Prostate gland (tissue), 2 donors: Measurements from ENCODE around the gene AP2B1. TPM values are rescaled to one million over a fixed set of nuclear protein-coding genes. Genes with fewer than 3 reads are reported as not detected.

Experiments used
- DNase-seq: peaks from one replicate; pipeline ENCODE4 v3.0.0-alpha.2; 2019; ENCODE audit warnings: low spot score
- H3K27ac ChIP-seq, 2 donors: fragments of 200-600 bp; sonication (generic); 2 replicates each; pipeline ENCODE4 v1.5.1; 2017 to 2019
- H3K27me3 ChIP-seq: fragments of 200-600 bp; sonication (generic); replicated peaks from 2 replicates; pipeline ENCODE4 v1.5.1; 2019; ENCODE audit not compliant: insufficient read depth
- H3K36me3 ChIP-seq, 2 donors: fragments of 200-600 bp; sonication (generic); 1 replicate in 1 of 2; 2 replicates in 1 of 2; pipeline versions ENCODE4 v1.5.1 to v1.8.1; 2017 to 2019
- H3K4me1 ChIP-seq: fragments of 200-600 bp; sonication (generic); replicated peaks from 2 replicates; pipeline ENCODE4 v1.5.1; 2019
- H3K4me3 ChIP-seq, 2 donors: fragments of 200-600 bp; sonication (generic); 2 replicates each; pipeline ENCODE4 v1.5.1; 2017 to 2019
- H3K9me3 ChIP-seq: fragments of 200-600 bp; sonication (generic); 2 replicates; pipeline ENCODE4 v1.5.1; 2017
- CTCF ChIP-seq, 4 experiments: fragments of 200-600 bp in 2 of 4; fragments of 450-650 bp in 2 of 4; sonication (generic) in 2 of 4; IDR thresholded peaks; 1 replicate in 3 of 4; 2 replicates in 1 of 4; pipeline ENCODE4 v1.5.1; 2016 to 2019; ENCODE audit warnings: antibody characterized with exemption in 4 of 4, mild to moderate bottlenecking in 2 of 4, moderate library complexity in 2 of 4
- POLR2A ChIP-seq: fragments of 450-650 bp; IDR thresholded peaks from one replicate; pipeline ENCODE4 v1.6.1; 2016; ENCODE audit warnings: antibody characterized with exemption, mild to moderate bottlenecking
- POLR2AphosphoS5 ChIP-seq: sonication (generic); formaldehyde crosslinking; IDR thresholded peaks from one replicate; pipeline ENCODE4 v1.6.1; 2017; ENCODE audit warnings: antibody characterized with exemption
- WGBS: methylation state at CpG from one replicate; pipeline ENCODE4 v1.1.5; 2018; 5-methylcytosine and 5-hydroxymethylcytosine counted together
- intact Hi-C: fragments of 100-400 bp; cut with DNase I; formaldehyde crosslinking; loops from one replicate; pipeline ENCODE4 v1.14.2; 2022
- total RNA-seq, 2 donors: library from RNA; depleted of rRNA; stranded (reverse); fragments of >200 nt; gene quantifications; one replicate each; pipeline ENCODE4 v1.1.0, GENCODE V29; 2016

Gene AP2B1
- total RNA-seq, 2 donors from 2014 or later: 66.8 to 92.9 TPM

GRCh38 chr17:35616536-35616935 is 29.4 kb downstream of the AP2B1 start:
- H3K9me3 ChIP-seq: no peaks in the 10 kb centered on the region
- TF ChIP-seq CTCF (IDR thresholded peaks at IDR 0.05) (no peak), POLR2A (no peak), POLR2AphosphoS5 (no peak)
- H3K27ac ChIP-seq: no peak overlapping the region
- WGBS: 93% methylated on average over 7 of the region's 7 CpGs
- intact Hi-C loops: no loop called here
- H3K27me3 ChIP-seq: no peaks in the 10 kb centered on the region
- H3K36me3 ChIP-seq: no peaks in the 10 kb centered on the region
- peaks cover 3% of the 10 kb centered on the region for H3K4me1 ChIP-seq
- DNase-seq: no peak
- no peak overlapping the region for H3K4me3 ChIP-seq

- DNase-seq: no peak
- Histone ChIP-seq H3K4me1 (peaks cover 3% of the 10 kb centered on the region), H3K27me3 (no peaks in the 10 kb centered on the region), H3K9me3 (no peaks in the 10 kb centered on the region), H3K27ac (no peak overlapping the region), H3K4me3 (no peak overlapping the region), H3K36me3 (no peaks in the 10 kb centered on the region)
- WGBS: 45% methylated on average over 2 of the region's 2 CpGs
- intact Hi-C loops: no loop called here
- TF ChIP-seq CTCF (IDR thresholded peaks at IDR 0.05) (no peak), POLR2AphosphoS5 (no peak), POLR2A (no peak)
Measured at GRCh38 chr17:35617505-35617904, 30.4 kb downstream of the AP2B1 start.

GRCh38 chr17:35618628-35619027 is 31.5 kb downstream of the AP2B1 start:
- intact Hi-C loops: no loop called here
- TF ChIP-seq CTCF (IDR thresholded peaks at IDR 0.05) (no peak), POLR2AphosphoS5 (no peak), POLR2A (no peak)
- H3K36me3 ChIP-seq: no peaks in the 10 kb centered on the region
- H3K4me1 ChIP-seq: peaks cover 3% of the 10 kb centered on the region
- no peaks in the 10 kb centered on the region for H3K9me3 ChIP-seq
- no peak overlapping the region for H3K27ac ChIP-seq
- DNase-seq: no peak
- H3K27me3 ChIP-seq: no peaks in the 10 kb centered on the region
- H3K4me3 ChIP-seq: no peak overlapping the region

GRCh38 chr17:35621768-35622167 is 34.6 kb downstream of the AP2B1 start:
- Histone ChIP-seq H3K36me3 (peaks cover 0 to 3% of the 10 kb centered on the region in 2 donors), H3K4me3 (no peak overlapping the region), H3K27ac (no peak overlapping the region), H3K9me3 (no peaks in the 10 kb centered on the region), H3K4me1 (peaks cover 3% of the 10 kb centered on the region), H3K27me3 (no peaks in the 10 kb centered on the region)
- intact Hi-C loops: no loop called here
- 70% methylated on average over 1 of the region's 1 CpG for WGBS
- DNase-seq: no peak
- no peak for TF ChIP-seq POLR2A
- TF ChIP-seq POLR2AphosphoS5: no peak
- TF ChIP-seq CTCF (IDR thresholded peaks at IDR 0.05): no peak

- no peak overlapping the region for H3K27ac ChIP-seq
- intact Hi-C loops: no loop called here
- no peaks in the 10 kb centered on the region for H3K4me1 ChIP-seq
- no peaks in the 10 kb centered on the region for H3K27me3 ChIP-seq
- DNase-seq: no peak
- WGBS: 62% methylated on average over 4 of the region's 4 CpGs
- peaks cover 0 to 3% of the 10 kb centered on the region in 2 donors for H3K36me3 ChIP-seq
- H3K4me3 ChIP-seq: no peak overlapping the region
- H3K9me3 ChIP-seq: no peaks in the 10 kb centered on the region
- TF ChIP-seq CTCF (IDR thresholded peaks at IDR 0.05): no peak
- TF ChIP-seq POLR2AphosphoS5: no peak
- no peak for TF ChIP-seq POLR2A
Measured at GRCh38 chr17:35627417-35627816, 40.3 kb downstream of the AP2B1 start.
